ENCODE measurements around the gene GALNT14. TPM values are rescaled to one million over a fixed set of nuclear protein-coding genes. Genes with fewer than 3 reads are reported as not detected.

Gene GALNT14
- total RNA-seq, 1 donor from 2014 or later = 54.6 TPM

DNA sequence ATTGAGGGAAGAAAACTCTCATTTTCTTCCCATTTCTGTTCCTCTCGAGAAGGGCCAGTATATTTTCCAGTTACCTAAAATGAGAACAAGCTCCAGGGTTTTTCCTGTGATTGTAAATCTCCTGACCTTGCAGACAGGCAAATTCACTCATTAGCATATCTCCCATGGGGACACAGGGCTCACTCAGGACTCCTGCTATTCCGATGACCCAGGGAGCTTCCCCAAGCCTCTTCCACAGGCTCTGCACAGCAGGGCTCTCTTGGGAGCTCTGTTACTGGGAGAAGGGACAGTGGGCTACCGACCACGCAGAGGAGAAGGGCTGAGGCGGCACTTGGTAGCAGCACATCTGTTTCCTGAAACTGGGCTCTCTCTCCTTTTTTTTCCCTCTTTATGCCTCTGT is 195.8 kb downstream of the GALNT14 start:
- H3K36me3 ChIP-seq (ENCODE audit: control insufficient read depth, insufficient read depth, low read length) = no peaks in the 10 kb centered on the region
- TF ChIP-seq CTCF (IDR thresholded peaks at IDR 0.05; ENCODE audit: insufficient read depth, low read length, poor library complexity, severe bottlenecking) = no peak
- H3K27me3 ChIP-seq (ENCODE audit: control insufficient read depth, insufficient read depth, low read length) = no peaks in the 10 kb centered on the region
- H3K4me3 ChIP-seq (ENCODE audit: low read depth, low read length) = no peak overlapping the region
- no peak for DNase-seq (ENCODE audit: low read depth)

GRCh38 chr2:30940839-30941238 is 197.4 kb downstream of the GALNT14 start:
- H3K27me3 ChIP-seq (ENCODE audit: control insufficient read depth, insufficient read depth, low read length) = no peaks in the 10 kb centered on the region
- no peak overlapping the region for H3K4me3 ChIP-seq (ENCODE audit: low read depth, low read length)
- no peak for TF ChIP-seq CTCF (IDR thresholded peaks at IDR 0.05; ENCODE audit: insufficient read depth, low read length, poor library complexity, severe bottlenecking)
- peaks cover 2% of the 10 kb centered on the region for H3K36me3 ChIP-seq (ENCODE audit: control insufficient read depth, insufficient read depth, low read length)
- DNase-seq (ENCODE audit: low read depth) = no peak

DNA sequence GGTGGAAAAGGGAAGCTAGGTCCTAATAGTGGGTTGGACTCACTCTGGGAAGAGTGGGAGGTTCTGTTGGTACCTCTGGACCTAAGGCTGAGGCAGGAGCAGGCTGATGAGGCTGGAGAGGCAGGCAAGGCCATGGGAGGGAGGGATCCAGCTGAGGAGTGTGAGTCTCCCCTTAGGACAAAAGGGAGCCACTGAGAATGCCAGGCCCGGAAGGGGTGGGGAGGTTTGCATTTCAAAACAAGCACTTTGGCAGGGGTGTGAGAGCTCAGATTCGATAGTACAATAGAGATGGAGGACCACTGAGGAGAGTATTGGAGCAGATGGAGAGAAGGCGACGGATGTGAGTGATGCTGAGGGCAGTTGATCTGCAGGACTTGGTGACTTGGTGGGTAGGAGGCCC is 198.9 kb downstream of the GALNT14 start:
- no peak for TF ChIP-seq CTCF (IDR thresholded peaks at IDR 0.05; ENCODE audit: insufficient read depth, low read length, poor library complexity, severe bottlenecking)

GRCh38 chr2:30938196-30938595 is 200.0 kb downstream of the GALNT14 start:
- H3K27me3 ChIP-seq (ENCODE audit: control insufficient read depth, insufficient read depth, low read length) = no peaks in the 10 kb centered on the region
- no peak for DNase-seq (ENCODE audit: low read depth)
- TF ChIP-seq CTCF (IDR thresholded peaks at IDR 0.05; ENCODE audit: insufficient read depth, low read length, poor library complexity, severe bottlenecking) = no peak
- H3K36me3 ChIP-seq (ENCODE audit: control insufficient read depth, insufficient read depth, low read length) = peaks cover 3% of the 10 kb centered on the region
- no peak overlapping the region for H3K4me3 ChIP-seq (ENCODE audit: low read depth, low read length)

More for the DNA sequence above, 198.9 kb downstream of the GALNT14 start:
- Histone ChIP-seq H3K36me3 (ENCODE audit: control insufficient read depth, insufficient read depth, low read length) (peaks cover 3% of the 10 kb centered on the region), H3K27me3 (ENCODE audit: control insufficient read depth, insufficient read depth, low read length) (no peaks in the 10 kb centered on the region), H3K4me3 (ENCODE audit: low read depth, low read length) (no peak overlapping the region)
- no peak for DNase-seq (ENCODE audit: low read depth)

GRCh38 chr2:30936977-30937376 is 201.3 kb downstream of the GALNT14 start:
- H3K27me3 ChIP-seq (ENCODE audit: control insufficient read depth, insufficient read depth, low read length) = no peaks in the 10 kb centered on the region
- no peak overlapping the region for H3K4me3 ChIP-seq (ENCODE audit: low read depth, low read length)
- TF ChIP-seq CTCF (IDR thresholded peaks at IDR 0.05; ENCODE audit: insufficient read depth, low read length, poor library complexity, severe bottlenecking) = no peak
- DNase-seq (ENCODE audit: low read depth) = no peak
- peaks cover 3% of the 10 kb centered on the region for H3K36me3 ChIP-seq (ENCODE audit: control insufficient read depth, insufficient read depth, low read length)

GRCh38 chr2:30935795-30936194 is 202.4 kb downstream of the GALNT14 start:
- no peak for TF ChIP-seq CTCF (IDR thresholded peaks at IDR 0.05; ENCODE audit: insufficient read depth, low read length, poor library complexity, severe bottlenecking)
- no peak overlapping the region for H3K4me3 ChIP-seq (ENCODE audit: low read depth, low read length)
- H3K27me3 ChIP-seq (ENCODE audit: control insufficient read depth, insufficient read depth, low read length) = no peaks in the 10 kb centered on the region
- H3K36me3 ChIP-seq (ENCODE audit: control insufficient read depth, insufficient read depth, low read length) = peaks cover 3% of the 10 kb centered on the region
- no peak for DNase-seq (ENCODE audit: low read depth)

Data from kidney epithelial cell (primary cell).